Ascending aorta (tissue), 2 donors: Measurements from ENCODE around the gene WDFY3. TPM values are rescaled to one million over a fixed set of nuclear protein-coding genes. Genes with fewer than 3 reads are reported as not detected.

Source experiments
- DNase-seq, 2 donors: peaks; one replicate each; pipeline ENCODE4 v3.0.0-alpha.2; 2019; ENCODE audit warnings: low spot score in 2 of 2
- H3K27ac ChIP-seq, 2 donors: fragments of 200-600 bp; sonication (generic); one replicate each; pipeline ENCODE4 v1.5.1; 2016 to 2017; ENCODE audit warnings: mild to moderate bottlenecking in 1 of 2
- H3K27me3 ChIP-seq: fragments of 200-600 bp; sonication (generic); one replicate; pipeline ENCODE4 v1.5.1; 2017
- H3K36me3 ChIP-seq, 2 donors: fragments of 200-600 bp; sonication (generic); one replicate each; pipeline ENCODE4 v1.5.1; 2016
- H3K4me1 ChIP-seq, 2 donors: fragments of 200-600 bp; sonication (generic); one replicate each; pipeline ENCODE4 v1.5.1; 2016 to 2017; ENCODE audit warnings: mild to moderate bottlenecking in 1 of 2
- H3K4me3 ChIP-seq, 2 donors: fragments of 200-600 bp; sonication (generic); one replicate each; pipeline ENCODE4 v1.5.1; 2016 to 2017; ENCODE audit warnings: mild to moderate bottlenecking in 1 of 2
- H3K9me3 ChIP-seq, 2 donors: fragments of 200-600 bp; sonication (generic); one replicate each; pipeline ENCODE4 v1.5.1; 2016
- intact Hi-C: fragments of 100-400 bp; cut with DNase I; formaldehyde crosslinking; loops from one replicate; pipeline ENCODE4 v1.15.1; 2023
- total RNA-seq: library from RNA; depleted of rRNA; stranded (reverse); fragments of >200 nt; gene quantifications from one replicate; pipeline ENCODE4 v1.1.0, GENCODE V29; 2016
- TF ChIP-seq, protein P1 (sequence below), 3 experiments: fragments of 200-600 bp in 2 of 3; fragments of 450-650 bp in 1 of 3; sonication (generic) in 2 of 3; IDR thresholded peaks; one replicate each; pipeline ENCODE4 v1.5.1; 2016 to 2019; ENCODE audit warnings: antibody characterized with exemption in 3 of 3, mild to moderate bottlenecking in 1 of 3, moderate library complexity in 1 of 3

WDFY3 gene
- total RNA-seq, 1 donor from 2014 or later, result 30.2 TPM

DNA sequence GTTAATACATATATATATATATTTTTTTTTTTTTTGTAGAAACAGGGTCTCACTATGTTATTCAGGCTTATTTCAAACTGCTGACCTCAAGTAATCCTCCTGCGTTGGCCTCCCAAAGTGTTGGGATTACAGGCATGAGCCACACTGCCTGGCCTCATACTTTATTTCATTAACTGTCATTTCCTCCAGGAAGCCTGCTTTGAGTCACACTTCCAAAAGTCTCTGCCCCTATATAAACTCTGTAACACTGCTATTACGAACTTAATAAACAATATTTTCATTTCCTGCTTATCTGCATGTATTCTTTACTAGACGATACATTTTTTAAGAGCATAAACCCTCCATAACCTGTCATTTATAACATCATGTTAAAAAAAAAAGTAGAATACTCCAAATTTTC, 167.2 kb downstream of the WDFY3 start:
- no peaks in the 10 kb centered on the region for H3K9me3 ChIP-seq
- TF ChIP-seq, protein P1, sequence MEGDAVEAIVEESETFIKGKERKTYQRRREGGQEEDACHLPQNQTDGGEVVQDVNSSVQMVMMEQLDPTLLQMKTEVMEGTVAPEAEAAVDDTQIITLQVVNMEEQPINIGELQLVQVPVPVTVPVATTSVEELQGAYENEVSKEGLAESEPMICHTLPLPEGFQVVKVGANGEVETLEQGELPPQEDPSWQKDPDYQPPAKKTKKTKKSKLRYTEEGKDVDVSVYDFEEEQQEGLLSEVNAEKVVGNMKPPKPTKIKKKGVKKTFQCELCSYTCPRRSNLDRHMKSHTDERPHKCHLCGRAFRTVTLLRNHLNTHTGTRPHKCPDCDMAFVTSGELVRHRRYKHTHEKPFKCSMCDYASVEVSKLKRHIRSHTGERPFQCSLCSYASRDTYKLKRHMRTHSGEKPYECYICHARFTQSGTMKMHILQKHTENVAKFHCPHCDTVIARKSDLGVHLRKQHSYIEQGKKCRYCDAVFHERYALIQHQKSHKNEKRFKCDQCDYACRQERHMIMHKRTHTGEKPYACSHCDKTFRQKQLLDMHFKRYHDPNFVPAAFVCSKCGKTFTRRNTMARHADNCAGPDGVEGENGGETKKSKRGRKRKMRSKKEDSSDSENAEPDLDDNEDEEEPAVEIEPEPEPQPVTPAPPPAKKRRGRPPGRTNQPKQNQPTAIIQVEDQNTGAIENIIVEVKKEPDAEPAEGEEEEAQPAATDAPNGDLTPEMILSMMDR (IDR thresholded peaks at IDR 0.05), result no peak
- H3K27me3 ChIP-seq, result no peaks in the 10 kb centered on the region
- no peak overlapping the region for H3K27ac ChIP-seq
- no peak overlapping the region for H3K4me3 ChIP-seq
- intact Hi-C loops, result no loop called here
- no peak for DNase-seq
- H3K4me1 ChIP-seq, result no peaks in the 10 kb centered on the region
- peaks cover 29 to 51% of the 10 kb centered on the region in 2 donors for H3K36me3 ChIP-seq

DNA sequence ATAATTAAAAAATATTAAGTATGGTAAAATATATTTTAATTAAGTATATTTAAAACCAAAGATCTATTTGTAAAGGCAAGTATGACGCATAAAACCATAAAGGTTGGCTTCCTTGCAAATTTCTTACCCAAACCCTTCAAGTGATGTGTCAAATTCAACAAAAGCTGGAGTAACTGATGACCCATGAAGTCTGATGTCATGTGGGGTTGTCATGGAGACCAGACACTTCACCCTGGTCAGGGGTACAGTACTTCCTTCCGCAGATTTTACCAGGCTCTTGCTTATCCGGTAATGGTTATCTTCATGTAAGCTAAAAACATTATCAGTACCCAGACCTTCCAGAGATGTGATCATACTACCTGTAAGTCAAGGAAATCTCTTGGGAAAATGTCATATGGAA, 170.1 kb downstream of the WDFY3 start:
- DNase-seq, result no peak
- intact Hi-C loops, result no loop called here
- TF ChIP-seq, protein P1 (IDR thresholded peaks at IDR 0.05), result no peak
- no peaks in the 10 kb centered on the region for H3K4me1 ChIP-seq
- H3K27ac ChIP-seq, result no peak overlapping the region
- H3K9me3 ChIP-seq, result no peaks in the 10 kb centered on the region
- H3K4me3 ChIP-seq, result no peak overlapping the region
- no peaks in the 10 kb centered on the region for H3K27me3 ChIP-seq
- H3K36me3 ChIP-seq, result peaks cover 25 to 50% of the 10 kb centered on the region in 2 donors

DNA sequence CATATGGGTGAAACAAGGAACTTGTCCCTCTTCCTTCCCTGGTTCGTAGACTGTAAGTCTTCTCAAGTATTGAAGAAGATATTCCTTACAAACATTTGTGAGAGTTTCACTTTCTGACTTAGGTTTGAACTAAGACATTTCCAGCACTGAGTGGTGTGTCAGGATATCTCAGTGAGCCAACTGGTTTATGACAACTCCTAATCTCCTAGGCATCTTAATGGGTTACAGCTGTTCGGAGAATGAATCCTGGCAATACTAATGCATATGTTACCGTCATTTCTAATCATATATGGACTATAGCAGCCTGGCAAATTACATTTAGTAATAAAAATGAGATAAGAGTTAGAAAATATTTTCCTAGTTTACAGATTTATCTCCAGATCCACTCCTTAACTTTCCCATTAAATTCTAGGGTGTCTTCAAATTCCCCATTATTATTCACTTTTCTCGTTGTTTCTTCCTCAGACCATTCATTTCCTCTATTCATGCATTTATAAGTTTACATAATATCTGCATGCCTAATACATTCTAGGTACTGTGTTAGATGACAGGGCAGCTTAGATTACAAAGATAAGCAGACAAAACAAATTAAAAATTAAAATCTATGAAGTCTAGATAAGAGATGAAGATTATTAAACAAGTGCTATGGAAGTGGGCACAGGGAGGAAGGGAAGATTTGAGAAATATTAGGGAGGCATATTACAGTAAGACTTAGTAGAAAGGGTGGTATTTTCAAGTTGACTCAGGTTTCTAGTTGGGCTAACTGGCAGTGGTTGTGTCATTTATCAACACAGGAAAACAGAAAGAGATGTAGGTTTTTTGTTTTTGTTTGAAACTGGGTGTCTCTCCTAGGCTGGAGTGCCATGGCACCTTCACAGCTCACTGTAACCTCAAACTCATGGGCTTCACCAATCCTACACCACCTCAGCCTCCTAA, 173.9 kb downstream of the WDFY3 start:
- Histone ChIP-seq H3K27me3 (no peaks in the 10 kb centered on the region), H3K27ac (no peak overlapping the region), H3K36me3 (peaks cover 27 to 61% of the 10 kb centered on the region in 2 donors), H3K4me3 (no peak overlapping the region), H3K4me1 (no peaks in the 10 kb centered on the region), H3K9me3 (no peaks in the 10 kb centered on the region)
- DNase-seq, result no peak
- intact Hi-C loops, result no loop called here
- TF ChIP-seq, protein P1 (IDR thresholded peaks at IDR 0.05), result no peak

GRCh38 chr4:84790769-84791565, 175.5 kb downstream of the WDFY3 start:
- Histone ChIP-seq H3K27me3 (no peaks in the 10 kb centered on the region), H3K9me3 (no peaks in the 10 kb centered on the region), H3K36me3 (peaks cover 34 to 70% of the 10 kb centered on the region in 2 donors), H3K4me3 (no peak overlapping the region), H3K4me1 (no peaks in the 10 kb centered on the region), H3K27ac (no peak overlapping the region)
- intact Hi-C loops, result no loop called here
- DNase-seq, result no peak
- TF ChIP-seq, protein P1 (IDR thresholded peaks at IDR 0.05), result no peak

GRCh38 chr4:84786478-84786877, 180.0 kb downstream of the WDFY3 start:
- H3K4me1 ChIP-seq, result no peaks in the 10 kb centered on the region
- H3K27me3 ChIP-seq, result no peaks in the 10 kb centered on the region
- peaks cover 36 to 76% of the 10 kb centered on the region in 2 donors for H3K36me3 ChIP-seq
- TF ChIP-seq, protein P1 (IDR thresholded peaks at IDR 0.05), result no peak
- DNase-seq, result no peak
- no peaks in the 10 kb centered on the region for H3K9me3 ChIP-seq
- intact Hi-C loops, result no loop called here
- no peak overlapping the region for H3K27ac ChIP-seq
- no peak overlapping the region for H3K4me3 ChIP-seq
